Nephron (organoid): ENCODE measurements around the gene PEX1.

Experiments used
- H3K27ac Mint-ChIP-seq, 3 experiments: 2 replicates each; pipeline ENCODE4 v1.8.0; 2020; ENCODE audit warnings: mixed read lengths in 3 of 3, mild to moderate bottlenecking in 2 of 3, moderate library complexity in 1 of 3
- H3K27me3 Mint-ChIP-seq: 2 replicates; pipeline ENCODE4 v1.8.0; 2021; ENCODE audit warnings: low read depth, mild to moderate bottlenecking, moderate library complexity, mixed read lengths
- H3K36me3 Mint-ChIP-seq: 2 replicates; pipeline ENCODE4 v1.8.0; 2020; ENCODE audit warnings: low read depth, mixed read lengths
- H3K4me1 Mint-ChIP-seq: 2 replicates; pipeline ENCODE4 v1.8.0; 2020; ENCODE audit warnings: mixed read lengths
- H3K4me3 Mint-ChIP-seq, 3 experiments: 2 replicates each; pipeline ENCODE4 v1.8.0; 2020; ENCODE audit warnings: mild to moderate bottlenecking in 3 of 3, mixed read lengths in 3 of 3, moderate library complexity in 2 of 3
- H3K9me3 Mint-ChIP-seq: 2 replicates; pipeline ENCODE4 v1.8.0; 2020; ENCODE audit warnings: mixed read lengths
- TF ChIP-seq, protein P1 (sequence below), 3 experiments: fragments of 200-600 bp; sonication (generic); IDR thresholded peaks; one replicate each; pipeline ENCODE4 v1.5.0; 2021; ENCODE audit warnings: antibody characterized with exemption in 3 of 3; ENCODE audit not compliant: unreplicated experiment in 3 of 3

PEX1 gene

DNA sequence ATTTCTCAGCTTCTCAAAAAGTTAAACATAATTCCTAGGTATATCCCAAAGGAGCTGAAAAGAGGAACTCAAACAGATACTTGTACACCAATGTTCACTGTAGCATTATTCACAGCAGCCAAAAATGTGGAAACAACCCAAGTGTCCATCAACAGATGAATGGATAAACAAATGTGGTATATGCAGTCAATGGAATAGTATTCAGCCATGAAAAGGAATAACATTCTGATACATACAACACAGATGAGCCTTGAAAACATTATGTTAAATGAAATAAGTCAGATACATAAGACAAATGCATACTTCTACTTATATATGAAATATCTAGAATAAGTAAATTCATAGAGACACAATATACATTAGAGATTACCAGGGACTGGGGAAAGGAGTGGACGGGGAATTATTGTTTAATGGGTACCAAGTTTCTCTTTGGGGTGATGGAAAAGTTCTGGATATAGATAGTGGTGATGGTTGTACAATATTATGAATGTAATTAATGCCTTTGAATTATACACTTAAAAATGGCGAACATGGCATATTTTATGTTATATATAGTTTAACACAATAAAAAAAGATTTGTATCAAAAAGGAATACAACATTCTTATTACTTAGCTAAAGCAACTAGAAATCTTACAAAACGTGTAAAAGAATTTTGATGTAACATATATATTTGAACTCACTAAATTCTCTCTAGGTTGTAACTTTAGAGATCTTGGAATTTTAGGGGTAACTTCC lies 15.0 kb downstream of the PEX1 start:
- Mint-ChIP-seq H3K36me3 (peaks cover 40% of the 10 kb centered on the region), H3K27me3 (no peaks in the 10 kb centered on the region), H3K27ac (no peak overlapping the region), H3K9me3 (no peaks in the 10 kb centered on the region), H3K4me1 (no peaks in the 10 kb centered on the region), H3K4me3 (no peak overlapping the region)
- TF ChIP-seq, protein P1, sequence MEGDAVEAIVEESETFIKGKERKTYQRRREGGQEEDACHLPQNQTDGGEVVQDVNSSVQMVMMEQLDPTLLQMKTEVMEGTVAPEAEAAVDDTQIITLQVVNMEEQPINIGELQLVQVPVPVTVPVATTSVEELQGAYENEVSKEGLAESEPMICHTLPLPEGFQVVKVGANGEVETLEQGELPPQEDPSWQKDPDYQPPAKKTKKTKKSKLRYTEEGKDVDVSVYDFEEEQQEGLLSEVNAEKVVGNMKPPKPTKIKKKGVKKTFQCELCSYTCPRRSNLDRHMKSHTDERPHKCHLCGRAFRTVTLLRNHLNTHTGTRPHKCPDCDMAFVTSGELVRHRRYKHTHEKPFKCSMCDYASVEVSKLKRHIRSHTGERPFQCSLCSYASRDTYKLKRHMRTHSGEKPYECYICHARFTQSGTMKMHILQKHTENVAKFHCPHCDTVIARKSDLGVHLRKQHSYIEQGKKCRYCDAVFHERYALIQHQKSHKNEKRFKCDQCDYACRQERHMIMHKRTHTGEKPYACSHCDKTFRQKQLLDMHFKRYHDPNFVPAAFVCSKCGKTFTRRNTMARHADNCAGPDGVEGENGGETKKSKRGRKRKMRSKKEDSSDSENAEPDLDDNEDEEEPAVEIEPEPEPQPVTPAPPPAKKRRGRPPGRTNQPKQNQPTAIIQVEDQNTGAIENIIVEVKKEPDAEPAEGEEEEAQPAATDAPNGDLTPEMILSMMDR (IDR thresholded peaks at IDR 0.05; ENCODE audit: unreplicated experiment in 3 of 3) = no peak

DNA sequence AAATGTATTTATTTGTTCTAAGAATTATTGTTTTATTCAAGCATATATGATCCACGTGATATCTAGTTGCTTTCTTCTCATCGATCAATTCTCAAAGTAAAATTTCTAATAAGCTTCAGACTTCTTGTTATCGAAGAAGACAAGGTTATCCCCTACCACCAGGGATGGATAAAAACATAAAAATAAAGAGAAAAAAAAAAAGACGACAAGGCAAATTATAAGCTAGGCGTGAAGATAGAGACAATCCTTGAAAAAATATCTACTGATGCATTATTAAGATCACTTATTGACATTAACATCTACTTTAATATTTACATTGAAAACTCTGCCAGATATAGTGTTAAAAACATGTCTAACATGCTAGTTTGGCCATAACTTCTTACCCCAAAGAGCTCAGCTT lies 19.4 kb downstream of the PEX1 start:
- H3K4me1 Mint-ChIP-seq = no peaks in the 10 kb centered on the region
- H3K27ac Mint-ChIP-seq = no peak overlapping the region
- no peaks in the 10 kb centered on the region for H3K9me3 Mint-ChIP-seq
- H3K27me3 Mint-ChIP-seq = no peaks in the 10 kb centered on the region
- H3K36me3 Mint-ChIP-seq = peaks cover 40% of the 10 kb centered on the region
- TF ChIP-seq, protein P1 (IDR thresholded peaks at IDR 0.05; ENCODE audit: unreplicated experiment in 3 of 3) = no peak
- no peak overlapping the region for H3K4me3 Mint-ChIP-seq

DNA sequence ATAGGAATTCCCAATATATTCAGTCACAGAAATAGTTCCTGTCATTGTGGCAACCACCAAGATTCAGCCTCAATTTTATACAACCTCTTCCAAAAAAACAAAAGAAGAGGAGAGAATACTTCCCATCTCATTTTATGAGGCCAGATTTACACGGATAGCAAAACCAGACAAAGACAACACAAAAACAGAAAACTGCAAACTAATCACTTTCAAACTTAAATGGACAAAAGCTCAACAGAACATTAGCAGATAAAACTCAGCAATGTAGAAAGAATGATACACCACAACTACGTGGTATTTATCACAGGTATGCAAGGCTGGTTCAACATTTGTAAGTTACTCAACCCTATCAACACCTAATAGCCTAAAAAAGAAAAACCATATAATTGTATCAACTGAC lies 22.0 kb downstream of the PEX1 start:
- Mint-ChIP-seq H3K27ac (no peak overlapping the region), H3K9me3 (no peaks in the 10 kb centered on the region), H3K4me3 (no peak overlapping the region), H3K4me1 (no peaks in the 10 kb centered on the region), H3K27me3 (no peaks in the 10 kb centered on the region), H3K36me3 (peaks cover 43% of the 10 kb centered on the region)
- TF ChIP-seq, protein P1 (IDR thresholded peaks at IDR 0.05; ENCODE audit: unreplicated experiment in 3 of 3) = no peak

DNA sequence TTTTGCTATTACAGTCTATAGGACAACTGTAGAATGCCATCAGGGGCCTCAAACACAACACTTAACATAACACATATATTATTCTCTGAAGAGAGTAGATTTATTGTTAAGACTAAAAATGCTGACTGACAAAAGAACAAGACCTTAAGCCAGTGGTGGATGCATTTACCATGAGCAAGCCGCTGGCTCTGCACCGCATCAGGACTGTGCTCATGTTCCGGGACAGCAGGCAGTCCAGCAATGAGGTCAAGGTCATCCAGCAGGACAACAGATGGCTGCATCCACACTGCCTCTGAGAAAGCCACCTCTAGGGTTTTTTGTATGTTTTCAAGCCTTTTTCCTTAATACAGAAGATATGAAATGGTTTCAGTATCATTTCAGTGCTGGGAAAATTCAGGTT lies 23.8 kb downstream of the PEX1 start:
- no peak overlapping the region for H3K27ac Mint-ChIP-seq
- H3K4me1 Mint-ChIP-seq = no peaks in the 10 kb centered on the region
- no peaks in the 10 kb centered on the region for H3K9me3 Mint-ChIP-seq
- peaks cover 55% of the 10 kb centered on the region for H3K36me3 Mint-ChIP-seq
- H3K27me3 Mint-ChIP-seq = no peaks in the 10 kb centered on the region
- TF ChIP-seq, protein P1 (IDR thresholded peaks at IDR 0.05; ENCODE audit: unreplicated experiment in 3 of 3) = no peak
- H3K4me3 Mint-ChIP-seq = no peak overlapping the region

DNA sequence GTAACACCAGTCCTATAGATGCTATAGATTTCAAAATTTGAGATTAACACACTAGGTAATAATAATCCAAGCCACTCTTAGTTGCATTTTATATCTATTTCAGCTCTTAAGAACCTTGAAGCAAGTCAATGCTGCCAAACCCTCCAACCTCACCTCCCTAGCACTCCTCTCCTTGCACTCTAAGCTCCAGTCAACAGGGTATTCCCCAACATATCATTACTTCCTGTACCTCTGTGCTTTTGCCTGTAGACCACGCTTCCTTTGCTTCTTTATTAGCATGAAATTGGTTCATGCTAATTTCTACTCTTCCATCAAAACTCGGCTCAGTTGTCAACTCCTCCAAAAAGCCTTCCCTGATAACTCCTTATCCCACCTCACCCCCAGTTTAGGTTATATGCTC lies 24.6 kb downstream of the PEX1 start:
- Mint-ChIP-seq H3K4me3 (no peak overlapping the region), H3K27me3 (no peaks in the 10 kb centered on the region), H3K27ac (no peak overlapping the region), H3K9me3 (no peaks in the 10 kb centered on the region), H3K4me1 (no peaks in the 10 kb centered on the region), H3K36me3 (peaks cover 58% of the 10 kb centered on the region)
- TF ChIP-seq, protein P1 (IDR thresholded peaks at IDR 0.05; ENCODE audit: unreplicated experiment in 3 of 3) = no peak

DNA sequence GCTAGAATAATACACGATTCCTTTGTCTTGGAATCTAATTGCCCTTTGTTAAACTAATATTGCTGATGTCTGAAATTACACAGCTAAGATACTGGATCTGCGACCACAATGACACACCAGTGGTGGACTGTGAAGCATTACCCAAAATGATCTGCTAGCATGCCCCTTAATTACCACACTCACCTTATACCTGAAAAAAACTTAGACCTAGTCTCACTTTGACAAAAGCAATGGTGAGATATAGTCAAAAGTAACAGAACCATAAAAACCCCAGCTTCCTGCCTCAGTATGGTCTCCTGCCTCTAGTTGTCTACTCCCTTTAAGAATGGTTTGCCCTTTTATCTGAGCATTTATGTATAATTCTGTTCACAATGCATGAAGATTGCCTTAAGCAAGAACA lies 29.8 kb downstream of the PEX1 start:
- H3K4me1 Mint-ChIP-seq = no peaks in the 10 kb centered on the region

More for the DNA sequence above, 29.8 kb downstream of the PEX1 start:
- Mint-ChIP-seq H3K9me3 (no peaks in the 10 kb centered on the region), H3K36me3 (peaks cover 52% of the 10 kb centered on the region), H3K4me3 (no peak overlapping the region), H3K27ac (no peak overlapping the region), H3K27me3 (no peaks in the 10 kb centered on the region)
- TF ChIP-seq, protein P1 (IDR thresholded peaks at IDR 0.05; ENCODE audit: unreplicated experiment in 3 of 3) = no peak
